Mesenchymal stem cell (in vitro differentiated cells and primary cell): ENCODE data around the gene ABCD3.
A peak's percentile ranks its signal among the peaks of the same experiment; 100 is the strongest.

Source experiments
- DNase-seq: peaks from one replicate; pipeline ENCODE4 v3.0.0-alpha.2; 2013
- H2AFZ ChIP-seq: one replicate; pipeline ENCODE4 v1.6.1; 2013; ENCODE audit warnings: low read depth, mild to moderate bottlenecking, control low read depth, inconsistent platforms, low read length, moderate library complexity
- H2AK5ac ChIP-seq: 2 replicates; pipeline ENCODE4 v1.6.1; 2013; ENCODE audit warnings: low read length, moderate library complexity, mild to moderate bottlenecking, inconsistent platforms; ENCODE audit not compliant: severe bottlenecking
- H2BK120ac ChIP-seq: one replicate; pipeline ENCODE4 v1.6.1; 2013; ENCODE audit warnings: low read depth, mild to moderate bottlenecking, inconsistent platforms, low read length, moderate library complexity
- H2BK12ac ChIP-seq, 2 experiments: one replicate each; pipeline ENCODE4 v1.6.1; 2013; ENCODE audit warnings: inconsistent platforms in 2 of 2, low read length in 2 of 2, mild to moderate bottlenecking in 2 of 2, moderate library complexity in 2 of 2, control low read depth in 1 of 2
- H2BK15ac ChIP-seq: one replicate; pipeline ENCODE4 v1.6.1; 2013; ENCODE audit warnings: mild to moderate bottlenecking, low read depth, inconsistent platforms; ENCODE audit not compliant: poor library complexity, severe bottlenecking
- H2BK5ac ChIP-seq: 2 replicates; pipeline ENCODE4 v1.6.1; 2013; ENCODE audit warnings: low read depth, mild to moderate bottlenecking, low read length, control low read depth, inconsistent platforms; ENCODE audit not compliant: poor library complexity, severe bottlenecking
- H3K14ac ChIP-seq, 2 experiments: one replicate each; pipeline ENCODE4 v1.6.1; 2013; ENCODE audit warnings: inconsistent platforms in 2 of 2, low read length in 2 of 2, control low read depth in 1 of 2, mild to moderate bottlenecking in 1 of 2, moderate library complexity in 1 of 2
- H3K18ac ChIP-seq, 2 experiments: one replicate each; pipeline ENCODE4 v1.6.1; 2013; ENCODE audit warnings: inconsistent platforms in 2 of 2, low read length in 2 of 2, control low read depth in 1 of 2, low read depth in 1 of 2, mild to moderate bottlenecking in 1 of 2
- H3K23ac ChIP-seq, 2 experiments: one replicate each; pipeline ENCODE4 v1.6.1; 2013; ENCODE audit warnings: inconsistent platforms in 2 of 2, low read length in 2 of 2, mild to moderate bottlenecking in 2 of 2, moderate library complexity in 2 of 2, control low read depth in 1 of 2
- H3K27ac ChIP-seq: 2 replicates; pipeline ENCODE4 v1.5.1; 2013; ENCODE audit warnings: mild to moderate bottlenecking, moderate library complexity, low read length, control low read depth, inconsistent platforms; ENCODE audit not compliant: poor library complexity, severe bottlenecking
- H3K27me3 ChIP-seq, 2 experiments: 2 replicates each; pipeline versions ENCODE4 v1.6.1 to v1.7.0; 2013; ENCODE audit warnings: low read length in 2 of 2, mild to moderate bottlenecking in 2 of 2, moderate library complexity in 2 of 2, control low read depth in 1 of 2, inconsistent platforms in 1 of 2; ENCODE audit not compliant: control insufficient read depth in 1 of 2, insufficient read depth in 1 of 2
- H3K36me3 ChIP-seq, 2 experiments: 2 replicates each; pipeline versions ENCODE4 v1.6.1 to v1.7.0; 2013; ENCODE audit warnings: low read length in 2 of 2, control low read depth in 1 of 2, inconsistent platforms in 1 of 2, low read depth in 1 of 2, mild to moderate bottlenecking in 1 of 2; ENCODE audit not compliant: insufficient read depth in 2 of 2, control insufficient read depth in 1 of 2
- H3K4ac ChIP-seq, 2 experiments: one replicate each; pipeline ENCODE4 v1.6.1; 2013; ENCODE audit warnings: inconsistent platforms in 2 of 2, low read length in 2 of 2, mild to moderate bottlenecking in 2 of 2, moderate library complexity in 2 of 2, control low read depth in 1 of 2, low read depth in 1 of 2
- H3K4me1 ChIP-seq: 2 replicates; pipeline ENCODE4 v1.6.1; 2013; ENCODE audit warnings: low read depth, low read length, control low read depth; ENCODE audit not compliant: control insufficient read depth, insufficient read depth
- H3K4me2 ChIP-seq: 2 replicates; pipeline ENCODE4 v1.6.1; 2013; ENCODE audit warnings: low read length, mild to moderate bottlenecking, inconsistent platforms; ENCODE audit not compliant: poor library complexity, severe bottlenecking
- H3K4me3 ChIP-seq, 2 experiments: 2 replicates each; pipeline versions ENCODE4 v1.5.1 to v1.7.0; 2013; ENCODE audit warnings: low read length in 2 of 2, mild to moderate bottlenecking in 2 of 2, control low read depth in 1 of 2, low read depth in 1 of 2; ENCODE audit not compliant: insufficient read depth in 1 of 2
- H3K79me1 ChIP-seq: replicated peaks from 2 replicates; pipeline ENCODE4 v1.6.1; 2013; ENCODE audit warnings: mild to moderate bottlenecking, control low read depth, low read length, inconsistent platforms; ENCODE audit not compliant: poor library complexity, severe bottlenecking
- H3K9ac ChIP-seq: 2 replicates; pipeline ENCODE4 v1.7.0; 2013; ENCODE audit warnings: mild to moderate bottlenecking, low read length, moderate library complexity
- H3K9me3 ChIP-seq: 2 replicates; pipeline ENCODE4 v1.7.0; 2013; ENCODE audit warnings: mild to moderate bottlenecking, low read length; ENCODE audit not compliant: control insufficient read depth
- H4K8ac ChIP-seq: one replicate; pipeline ENCODE4 v1.6.1; 2013; ENCODE audit warnings: inconsistent platforms, mild to moderate bottlenecking, low read length, moderate library complexity
- H4K91ac ChIP-seq: one replicate; pipeline ENCODE4 v1.6.1; 2013; ENCODE audit warnings: mild to moderate bottlenecking, low read length, inconsistent platforms
- WGBS: methylation state at CpG from one replicate; pipeline ENCODE4 v1.1.7; 2013; ENCODE audit warnings: mixed read lengths; 5-methylcytosine and 5-hydroxymethylcytosine counted together

ABCD3 gene

DNA sequence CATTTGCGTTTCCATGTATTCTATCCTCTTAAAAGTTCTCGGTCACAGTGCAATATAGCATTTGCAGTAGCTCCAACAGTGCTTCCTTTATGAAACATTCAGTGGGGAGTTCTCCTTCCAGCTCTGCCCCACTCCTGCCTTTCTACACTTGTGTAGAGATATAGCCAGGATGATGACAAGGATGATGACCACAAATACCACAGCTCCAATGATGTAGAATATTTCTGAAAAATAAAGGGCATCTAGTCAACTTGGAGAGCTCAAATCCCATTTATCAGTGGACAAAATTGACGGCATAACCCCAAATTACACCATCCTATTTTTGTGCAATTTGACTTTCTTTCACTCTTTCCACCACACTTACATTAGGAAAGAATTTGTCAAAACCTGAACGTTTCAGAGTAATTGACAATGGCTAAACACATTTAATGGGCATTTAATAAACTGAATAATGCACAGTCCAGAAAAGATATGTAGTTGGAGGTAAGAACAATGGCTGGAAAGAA lies 112.2 kb downstream of the ABCD3 start:
- Histone ChIP-seq H3K18ac (no peak overlapping the region), H3K9me3 (no peaks in the 10 kb centered on the region)
- 93% methylated on average over 4 of the region's 4 CpGs for WGBS

DNA sequence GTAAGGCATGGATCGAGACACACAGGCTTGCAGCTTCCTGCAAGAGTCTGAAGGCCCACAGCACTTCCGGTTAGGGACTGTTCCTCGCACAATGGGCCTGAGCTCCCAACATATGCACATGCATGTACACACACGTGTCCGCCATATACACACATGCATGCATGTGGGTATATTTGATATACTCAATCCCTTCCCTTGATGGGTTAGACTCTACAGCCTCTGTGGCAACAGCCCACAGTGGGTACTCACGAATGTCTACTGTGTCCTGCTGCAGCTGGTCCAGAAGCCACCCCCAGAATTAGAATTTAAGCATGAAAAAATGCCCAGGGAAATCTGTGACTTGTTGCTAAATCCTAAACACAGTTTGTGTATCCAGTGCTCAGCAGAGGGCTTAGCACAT lies 113.5 kb downstream of the ABCD3 start:
- Histone ChIP-seq H2BK5ac (no peak overlapping the region), H2AK5ac (no peak overlapping the region), H3K9me3 (no peaks in the 10 kb centered on the region), H3K18ac (no peak overlapping the region), H4K8ac (no peak overlapping the region), H4K91ac (no peak overlapping the region), H2BK15ac (no peak overlapping the region), H3K27ac (no peak overlapping the region), H2AFZ (no peak overlapping the region), H3K4ac (no peak overlapping the region), H2BK12ac (no peak overlapping the region), H3K79me1 (peaks cover 7% of the 10 kb centered on the region), H3K27me3 (no peaks in the 10 kb centered on the region), H3K14ac (peak overlapping the region in 1 of 2 experiments; percentile 75), H3K4me1 (no peaks in the 10 kb centered on the region), H3K23ac (no peak overlapping the region), H3K4me3 (no peak overlapping the region), H3K4me2 (no peak overlapping the region), H2BK120ac (no peak overlapping the region), H3K36me3 (peaks cover 14 to 48% of the 10 kb centered on the region in 2 experiments), H3K9ac (no peak overlapping the region)
- 98% methylated on average over 6 of the region's 6 CpGs for WGBS
- DNase-seq = no peak

More for the DNA sequence above, 112.2 kb downstream of the ABCD3 start:
- no peaks in the 10 kb centered on the region for H3K4me1 ChIP-seq
- H3K4me3 ChIP-seq = no peak overlapping the region
- no peak overlapping the region for H2BK5ac ChIP-seq
- H2BK15ac ChIP-seq = no peak overlapping the region
- no peak for DNase-seq
- no peak overlapping the region for H4K8ac ChIP-seq
- no peak overlapping the region for H3K14ac ChIP-seq
- peaks cover 5% of the 10 kb centered on the region for H3K79me1 ChIP-seq
- H2AK5ac ChIP-seq = no peak overlapping the region
- H3K4ac ChIP-seq = no peak overlapping the region
- H3K36me3 ChIP-seq = peaks cover 9 to 43% of the 10 kb centered on the region in 2 experiments
- H3K27me3 ChIP-seq = no peaks in the 10 kb centered on the region
- no peak overlapping the region for H3K9ac ChIP-seq
- no peak overlapping the region for H2BK12ac ChIP-seq
- no peak overlapping the region for H3K27ac ChIP-seq
- no peak overlapping the region for H3K4me2 ChIP-seq
- no peak overlapping the region for H4K91ac ChIP-seq
- no peak overlapping the region for H2BK120ac ChIP-seq
- no peak overlapping the region for H3K23ac ChIP-seq
- no peak overlapping the region for H2AFZ ChIP-seq

DNA sequence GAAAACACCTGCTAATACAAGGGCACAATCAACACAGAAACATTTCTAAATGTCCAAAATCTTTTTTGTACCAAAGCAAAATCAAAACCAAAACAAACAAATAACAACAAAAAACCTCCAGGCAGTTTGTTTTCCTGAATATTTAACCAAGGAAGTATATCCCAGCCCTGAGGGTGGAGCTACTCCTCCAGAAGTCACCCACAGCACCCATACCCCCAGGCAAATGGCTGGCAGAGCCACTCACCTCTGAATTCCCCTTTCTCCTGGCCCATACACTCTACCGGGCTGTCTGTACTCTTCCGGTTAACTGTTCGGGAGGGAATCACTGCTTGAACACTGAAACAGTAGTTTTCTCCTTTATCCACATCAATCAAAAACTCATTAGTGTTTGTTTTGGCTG lies 113.9 kb downstream of the ABCD3 start:
- no peak overlapping the region for H4K91ac ChIP-seq
- no peak overlapping the region for H3K23ac ChIP-seq
- H2BK15ac ChIP-seq = no peak overlapping the region
- H3K4me1 ChIP-seq = no peaks in the 10 kb centered on the region
- no peak overlapping the region for H3K27ac ChIP-seq
- no peak overlapping the region for H3K9ac ChIP-seq
- no peaks in the 10 kb centered on the region for H3K27me3 ChIP-seq
- no peak overlapping the region for H2BK12ac ChIP-seq
- peaks cover 14 to 48% of the 10 kb centered on the region in 2 experiments for H3K36me3 ChIP-seq
- no peak overlapping the region for H2BK5ac ChIP-seq
- H3K4me3 ChIP-seq = no peak overlapping the region
- no peaks in the 10 kb centered on the region for H3K9me3 ChIP-seq
- no peak overlapping the region for H3K4ac ChIP-seq
- no peak overlapping the region for H3K14ac ChIP-seq
- H3K18ac ChIP-seq = no peak overlapping the region
- no peak for DNase-seq
- H3K79me1 ChIP-seq = peaks cover 7% of the 10 kb centered on the region
- no peak overlapping the region for H3K4me2 ChIP-seq
- no peak overlapping the region for H2BK120ac ChIP-seq
- H4K8ac ChIP-seq = no peak overlapping the region
- no peak overlapping the region for H2AK5ac ChIP-seq
- no peak overlapping the region for H2AFZ ChIP-seq
- WGBS = 93% methylated on average over 2 of the region's 3 CpGs

DNA sequence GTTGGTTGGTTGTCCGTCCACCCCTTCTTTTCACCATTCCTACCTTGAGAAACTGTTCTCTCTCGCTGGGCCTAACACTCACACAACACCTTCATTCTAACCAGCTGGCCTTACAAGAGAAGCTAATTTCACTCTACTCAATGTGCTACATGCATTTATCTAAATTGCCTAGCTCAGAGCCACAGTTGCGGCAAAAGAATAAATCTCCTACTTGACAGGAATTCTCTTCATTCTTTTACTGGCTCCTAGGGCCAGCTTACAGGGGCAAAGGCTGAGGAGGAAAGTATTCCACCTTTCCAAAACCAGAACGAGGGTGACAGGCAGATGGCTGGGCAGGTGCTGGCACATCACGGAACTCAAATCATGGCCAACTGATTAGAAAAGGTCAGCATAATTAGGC lies 116.9 kb downstream of the ABCD3 start:
- H2BK12ac ChIP-seq = no peak overlapping the region
- H3K9ac ChIP-seq = no peak overlapping the region
- no peak overlapping the region for H2AK5ac ChIP-seq
- no peak overlapping the region for H3K23ac ChIP-seq
- WGBS = 92% methylated on average over 5 of the region's 5 CpGs
- no peaks in the 10 kb centered on the region for H3K27me3 ChIP-seq
- H3K9me3 ChIP-seq = no peaks in the 10 kb centered on the region
- H2AFZ ChIP-seq = no peak overlapping the region
- H3K14ac ChIP-seq = no peak overlapping the region
- H3K27ac ChIP-seq = no peak overlapping the region
- H3K4ac ChIP-seq = no peak overlapping the region
- DNase-seq = no peak
- H2BK120ac ChIP-seq = no peak overlapping the region
- no peak overlapping the region for H4K8ac ChIP-seq
- no peak overlapping the region for H4K91ac ChIP-seq
- H3K4me1 ChIP-seq = peaks cover 10% of the 10 kb centered on the region
- H2BK5ac ChIP-seq = no peak overlapping the region
- H3K36me3 ChIP-seq = peaks cover 16 to 46% of the 10 kb centered on the region in 2 experiments
- H3K18ac ChIP-seq = no peak overlapping the region
- no peak overlapping the region for H2BK15ac ChIP-seq
- H3K79me1 ChIP-seq = peaks cover 7% of the 10 kb centered on the region
- no peak overlapping the region for H3K4me2 ChIP-seq
- no peak overlapping the region for H3K4me3 ChIP-seq
